ENCODE results near the gene MED12L. TPM values are rescaled to one million over a fixed set of nuclear protein-coding genes. Genes with fewer than 3 reads are reported as not detected.

The MED12L gene
- total RNA-seq, 1 donor from 2014 or later = 1.3 TPM

GRCh38 chr3:151264605-151265004, 179.1 kb downstream of the MED12L start:
- no peaks in the 10 kb centered on the region for H3K27me3 ChIP-seq (ENCODE audit: control insufficient read depth, insufficient read depth, low read length)
- TF ChIP-seq CTCF (IDR thresholded peaks at IDR 0.05; ENCODE audit: insufficient read depth, low read length, poor library complexity, severe bottlenecking) = no peak
- no peak for DNase-seq (ENCODE audit: low read depth)
- H3K4me3 ChIP-seq (ENCODE audit: low read depth, low read length) = no peak overlapping the region
- H3K36me3 ChIP-seq (ENCODE audit: control insufficient read depth, insufficient read depth, low read length) = no peaks in the 10 kb centered on the region

DNA sequence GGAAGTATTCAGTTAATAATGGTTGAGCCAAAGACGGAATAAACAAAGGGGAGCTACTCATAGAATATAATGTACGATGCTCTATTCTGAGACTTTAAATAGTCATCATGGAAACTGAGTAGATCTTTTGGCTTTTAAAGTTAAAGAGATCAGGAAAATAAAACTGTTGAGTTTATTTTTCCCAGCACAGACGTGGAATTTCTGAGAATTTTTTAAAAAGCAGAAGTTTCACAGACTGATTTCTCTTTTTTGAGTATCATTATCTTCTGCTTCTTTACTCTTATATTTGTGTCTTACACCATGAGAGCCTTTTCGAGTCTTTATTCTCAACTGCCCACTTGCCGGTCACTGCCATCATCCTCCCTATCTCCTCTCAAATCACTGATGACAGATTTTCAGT, 179.7 kb downstream of the MED12L start:
- Histone ChIP-seq H3K36me3 (ENCODE audit: control insufficient read depth, insufficient read depth, low read length) (no peaks in the 10 kb centered on the region), H3K27me3 (ENCODE audit: control insufficient read depth, insufficient read depth, low read length) (no peaks in the 10 kb centered on the region), H3K4me3 (ENCODE audit: low read depth, low read length) (no peak overlapping the region)
- no peak for TF ChIP-seq CTCF (IDR thresholded peaks at IDR 0.05; ENCODE audit: insufficient read depth, low read length, poor library complexity, severe bottlenecking)
- DNase-seq (ENCODE audit: low read depth) = no peak

- no peak for DNase-seq (ENCODE audit: low read depth)
- no peaks in the 10 kb centered on the region for H3K36me3 ChIP-seq (ENCODE audit: control insufficient read depth, insufficient read depth, low read length)
- no peak for TF ChIP-seq CTCF (IDR thresholded peaks at IDR 0.05; ENCODE audit: insufficient read depth, low read length, poor library complexity, severe bottlenecking)
- no peak overlapping the region for H3K4me3 ChIP-seq (ENCODE audit: low read depth, low read length)
- H3K27me3 ChIP-seq (ENCODE audit: control insufficient read depth, insufficient read depth, low read length) = no peaks in the 10 kb centered on the region
These were observed 180.4 kb downstream of the MED12L start for GRCh38 chr3:151265866-151266265.

- TF ChIP-seq CTCF (IDR thresholded peaks at IDR 0.05; ENCODE audit: insufficient read depth, low read length, poor library complexity, severe bottlenecking) = no peak
- Histone ChIP-seq H3K36me3 (ENCODE audit: control insufficient read depth, insufficient read depth, low read length) (no peaks in the 10 kb centered on the region), H3K27me3 (ENCODE audit: control insufficient read depth, insufficient read depth, low read length) (no peaks in the 10 kb centered on the region), H3K4me3 (ENCODE audit: low read depth, low read length) (no peak overlapping the region)
- DNase-seq (ENCODE audit: low read depth) = no peak
These were observed 181.6 kb downstream of the MED12L start for GRCh38 chr3:151267066-151267465.

- Histone ChIP-seq H3K27me3 (ENCODE audit: control insufficient read depth, insufficient read depth, low read length) (no peaks in the 10 kb centered on the region), H3K4me3 (ENCODE audit: low read depth, low read length) (no peak overlapping the region), H3K36me3 (ENCODE audit: control insufficient read depth, insufficient read depth, low read length) (no peaks in the 10 kb centered on the region)
- TF ChIP-seq CTCF (IDR thresholded peaks at IDR 0.05; ENCODE audit: insufficient read depth, low read length, poor library complexity, severe bottlenecking) = no peak
- DNase-seq (ENCODE audit: low read depth) = no peak
These were observed 183.1 kb downstream of the MED12L start for GRCh38 chr3:151268267-151269235.

Data from kidney epithelial cell (primary cell).